Loucy (cell line): ENCODE measurements around the gene CPA5.

ENCODE experiments used
- EZH2phosphoT487 ChIP-seq: fragments of 200-600 bp; IDR thresholded peaks from 2 replicates; pipeline ENCODE4 v1.6.1; 2018; ENCODE audit warnings: antibody characterized with exemption, mild to moderate bottlenecking, moderate library complexity, borderline replicate concordance
- TF ChIP-seq, protein P1 (sequence below): fragments of 200-600 bp; sonication (generic); conservative IDR thresholded peaks from 2 replicates; pipeline ENCODE4 v1.5.1; 2014; ENCODE audit warnings: mild to moderate bottlenecking, antibody characterized with exemption, low read length

DNA sequence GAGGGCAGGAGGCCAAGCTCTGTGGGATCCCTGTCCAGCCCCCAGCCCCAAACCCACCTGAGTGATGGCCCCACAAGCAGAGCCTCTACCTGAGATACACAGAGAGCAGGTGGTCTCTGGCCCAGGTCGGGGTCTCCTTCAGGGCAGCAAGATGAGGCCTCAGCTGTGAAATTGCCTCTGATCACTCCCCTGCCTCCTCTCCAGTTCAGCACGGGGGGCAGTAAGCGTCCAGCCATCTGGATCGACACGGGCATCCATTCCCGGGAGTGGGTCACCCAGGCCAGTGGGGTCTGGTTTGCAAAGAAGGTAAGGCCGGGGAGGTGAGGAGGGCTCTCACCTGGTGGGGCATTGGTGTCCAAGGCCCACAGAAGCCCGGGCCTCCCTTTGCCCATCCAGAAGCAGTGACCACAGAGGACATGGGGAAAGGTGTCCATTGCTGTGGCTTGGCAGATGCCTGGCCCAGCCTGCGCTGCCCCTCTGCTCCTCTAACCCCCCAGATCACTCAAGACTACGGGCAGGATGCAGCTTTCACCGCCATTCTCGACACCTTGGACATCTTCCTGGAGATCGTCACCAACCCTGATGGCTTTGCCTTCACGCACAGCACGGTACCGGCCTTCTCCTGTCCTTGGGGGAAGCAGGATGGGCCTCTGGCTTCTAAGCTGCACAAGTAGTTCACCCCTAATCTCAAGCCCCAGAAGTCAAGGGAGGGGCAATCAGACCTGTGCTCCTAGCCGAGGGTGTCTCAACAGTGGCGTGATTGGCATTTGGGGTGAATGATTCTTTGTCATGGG lies 38.8 kb downstream of the CPA5 start:
- no peak for TF ChIP-seq EZH2phosphoT487
- TF ChIP-seq, protein P1, sequence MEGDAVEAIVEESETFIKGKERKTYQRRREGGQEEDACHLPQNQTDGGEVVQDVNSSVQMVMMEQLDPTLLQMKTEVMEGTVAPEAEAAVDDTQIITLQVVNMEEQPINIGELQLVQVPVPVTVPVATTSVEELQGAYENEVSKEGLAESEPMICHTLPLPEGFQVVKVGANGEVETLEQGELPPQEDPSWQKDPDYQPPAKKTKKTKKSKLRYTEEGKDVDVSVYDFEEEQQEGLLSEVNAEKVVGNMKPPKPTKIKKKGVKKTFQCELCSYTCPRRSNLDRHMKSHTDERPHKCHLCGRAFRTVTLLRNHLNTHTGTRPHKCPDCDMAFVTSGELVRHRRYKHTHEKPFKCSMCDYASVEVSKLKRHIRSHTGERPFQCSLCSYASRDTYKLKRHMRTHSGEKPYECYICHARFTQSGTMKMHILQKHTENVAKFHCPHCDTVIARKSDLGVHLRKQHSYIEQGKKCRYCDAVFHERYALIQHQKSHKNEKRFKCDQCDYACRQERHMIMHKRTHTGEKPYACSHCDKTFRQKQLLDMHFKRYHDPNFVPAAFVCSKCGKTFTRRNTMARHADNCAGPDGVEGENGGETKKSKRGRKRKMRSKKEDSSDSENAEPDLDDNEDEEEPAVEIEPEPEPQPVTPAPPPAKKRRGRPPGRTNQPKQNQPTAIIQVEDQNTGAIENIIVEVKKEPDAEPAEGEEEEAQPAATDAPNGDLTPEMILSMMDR: no peak
